SK-N-SH (cell line): ENCODE data around the gene AP1B1. TPM values are rescaled to one million over a fixed set of nuclear protein-coding genes. Genes with fewer than 3 reads are reported as not detected.
A peak's percentile ranks its signal among the peaks of the same experiment; 100 is the strongest.

ENCODE experiments used
- CTCF ChIA-PET: fragments of 300-600, 350-600 bp; formaldehyde crosslinking; extraction: SDS; loops from one replicate; lab custom pipeline; 2021; lab: Yijun Ruan, JAX
- POLR2A ChIA-PET: fragments of 350-600 bp; sonication (Branson Sonifier 250); formaldehyde crosslinking; extraction: SDS; loops from one replicate; lab custom pipeline; 2020; ENCODE audit warnings: antibody characterized with exemption, inconsistent platforms; lab: Yijun Ruan, JAX
- DNase-seq: peaks from one replicate; pipeline ENCODE4 v3.0.0; 2012
- H2AFZ ChIP-seq: fragments of 200-600 bp; sonication (generic); 2 replicates; pipeline ENCODE4 v1.8.1; 2016; ENCODE audit warnings: antibody characterized with exemption, mild to moderate bottlenecking, low read depth
- H3F3A ChIP-seq: fragments of 200-600 bp; sonication (generic); replicated peaks from 2 replicates; pipeline ENCODE3; 2016; ENCODE audit warnings: antibody characterized with exemption, mild to moderate bottlenecking; ENCODE audit not compliant: insufficient read depth
- H3K27ac ChIP-seq, 2 experiments: fragments of 200-500 bp in 1 of 2; fragments of 200-600 bp in 1 of 2; sonication (Bioruptor generic) in 1 of 2; sonication (generic), shearing (Covaris generic) in 1 of 2; 2 replicates each; pipeline versions ENCODE4 v1.5.1 to v1.6.1; 2014 to 2016; ENCODE audit warnings: low read depth in 2 of 2, inconsistent platforms in 1 of 2, low read length in 1 of 2, mild to moderate bottlenecking in 1 of 2, mixed read lengths in 1 of 2
- H3K27me3 ChIP-seq: fragments of 200-600 bp; sonication (generic), shearing (Covaris generic); 2 replicates; pipeline ENCODE4 v1.6.1; 2016; ENCODE audit warnings: mixed run types; ENCODE audit not compliant: insufficient read depth
- H3K36me3 ChIP-seq, 2 experiments: fragments of 200-500 bp in 1 of 2; fragments of 200-600 bp in 1 of 2; sonication (Bioruptor generic) in 1 of 2; sonication (generic) in 1 of 2; replicated peaks in 1 of 2; 2 replicates each; pipeline versions ENCODE3 to v1.5.1; 2014 to 2016; ENCODE audit warnings: low read length in 1 of 2, mild to moderate bottlenecking in 1 of 2; ENCODE audit not compliant: insufficient read depth in 2 of 2, control insufficient read depth in 1 of 2
- H3K4me1 ChIP-seq, 2 experiments: fragments of 200-500 bp in 1 of 2; fragments of 200-600 bp in 1 of 2; sonication (Bioruptor generic) in 1 of 2; sonication (generic), shearing (Covaris generic) in 1 of 2; 2 replicates each; pipeline versions ENCODE4 v1.5.1 to v1.6.1; 2014 to 2016; ENCODE audit warnings: low read depth in 1 of 2, low read length in 1 of 2, mixed run types in 1 of 2; ENCODE audit not compliant: insufficient read depth in 2 of 2, control insufficient read depth in 1 of 2
- H3K4me2 ChIP-seq: fragments of 200-600 bp; sonication (generic), shearing (Covaris generic); 2 replicates; pipeline ENCODE4 v1.6.1; 2017; ENCODE audit warnings: mixed run types
- H3K4me3 ChIP-seq, 2 experiments: fragments of 200-500 bp in 1 of 2; fragments of 200-600 bp in 1 of 2; sonication (Bioruptor generic) in 1 of 2; sonication (generic), shearing (Covaris generic) in 1 of 2; 2 replicates each; pipeline versions ENCODE4 v1.5.1 to v1.8.1; 2014 to 2016; ENCODE audit warnings: low read depth in 2 of 2, inconsistent platforms in 1 of 2, low read length in 1 of 2, mild to moderate bottlenecking in 1 of 2, mixed read lengths in 1 of 2, moderate library complexity in 1 of 2
- H3K79me2 ChIP-seq: fragments of 200-600 bp; sonication (generic); 2 replicates; pipeline ENCODE4 v1.8.1; 2017; ENCODE audit warnings: mild to moderate bottlenecking; ENCODE audit not compliant: insufficient read depth
- H3K9ac ChIP-seq: fragments of 200-600 bp; sonication (generic); 2 replicates; pipeline ENCODE4 v1.6.1; 2017; ENCODE audit warnings: mixed run types
- H3K9me2 ChIP-seq: fragments of 200-600 bp; sonication (generic); 2 replicates; pipeline ENCODE4 v1.6.1; 2017; ENCODE audit warnings: mixed run types
- H3K9me3 ChIP-seq: fragments of 200-600 bp; sonication (generic); 2 replicates; pipeline ENCODE4 v1.6.1; 2017; ENCODE audit warnings: mixed run types, mild to moderate bottlenecking, moderate library complexity
- H4K20me1 ChIP-seq: fragments of 200-600 bp; sonication (generic); 2 replicates; pipeline ENCODE4 v1.6.1; 2017; ENCODE audit warnings: mild to moderate bottlenecking, mixed run types; ENCODE audit not compliant: insufficient read depth
- ELF1 ChIP-seq: IDR thresholded peaks from 2 replicates; pipeline ENCODE4 v1.4.0; 2012
- EZH2phosphoT487 ChIP-seq: fragments of 200-600 bp; sonication (generic); IDR thresholded peaks from 2 replicates; pipeline ENCODE4 v1.6.1; 2017; ENCODE audit warnings: low read depth, mixed run types, mild to moderate bottlenecking, antibody characterized with exemption, moderate library complexity, borderline replicate concordance
- FOXJ3 ChIP-seq: sonication (generic); formaldehyde crosslinking; IDR thresholded peaks from 2 replicates; pipeline ENCODE4 v1.5.1; 2020; ENCODE audit warnings: mild to moderate bottlenecking, missing genetic modification reagents
- FOXM1 ChIP-seq: IDR thresholded peaks from 2 replicates; pipeline ENCODE4 v1.4.0; 2012; ENCODE audit warnings: low read depth, mild to moderate bottlenecking
- GATA2 ChIP-seq: sonication (generic); formaldehyde crosslinking; IDR thresholded peaks from 2 replicates; pipeline ENCODE4 v1.5.0; 2020; ENCODE audit warnings: mild to moderate bottlenecking, missing genetic modification reagents
- NFIC ChIP-seq: IDR thresholded peaks from 2 replicates; pipeline ENCODE4 v1.4.0; 2012; ENCODE audit warnings: borderline replicate concordance
- NRF1 ChIP-seq: IDR thresholded peaks from 2 replicates; pipeline ENCODE4 v1.6.1; 2012; ENCODE audit warnings: low read depth, mild to moderate bottlenecking, low read length
- REST ChIP-seq: IDR thresholded peaks from 2 replicates; pipeline ENCODE4 v1.6.1; 2012; ENCODE audit warnings: mild to moderate bottlenecking, low read depth, low read length, moderate library complexity
- TAF1 ChIP-seq: IDR thresholded peaks from 2 replicates; pipeline ENCODE4 v1.6.1; 2012; ENCODE audit warnings: low read depth, mild to moderate bottlenecking, low read length, moderate library complexity, borderline replicate concordance
- TCF12 ChIP-seq: IDR thresholded peaks from 2 replicates; pipeline ENCODE4 v1.4.0; 2012
- TEAD4 ChIP-seq: IDR thresholded peaks from 2 replicates; pipeline ENCODE4 v1.4.0; 2012; ENCODE audit warnings: mild to moderate bottlenecking, borderline replicate concordance; ENCODE audit not compliant: insufficient read depth
- WGBS: methylation state at CpG from one replicate; pipeline ENCODE4 v1.1.6; 2017; ENCODE audit warnings: low lambda C conversion rate; 5-methylcytosine and 5-hydroxymethylcytosine counted together
- polyA plus RNA-seq, 3 experiments: library from polyadenylated mRNA; depleted of rRNA; stranded (reverse); fragments of >200 nt; gene quantifications; 2 replicates each; pipeline ENCODE4 v1.2.3, GENCODE V29; 2012
- TF ChIP-seq, protein P1 (sequence below): fragments of 200-600 bp; sonication (generic); IDR thresholded peaks from 2 replicates; pipeline ENCODE4 v1.6.1; 2017; ENCODE audit warnings: antibody characterized with exemption, mild to moderate bottlenecking, moderate library complexity
- TF ChIP-seq, protein P2 (sequence below): fragments of 150-350 bp; IDR thresholded peaks from 2 replicates; pipeline ENCODE4 v1.6.1; 2017; ENCODE audit warnings: antibody characterized with exemption, low read length, low read depth, borderline replicate concordance
- TF ChIP-seq, protein P3 (sequence below): IDR thresholded peaks from 2 replicates; pipeline ENCODE4 v1.4.0; 2012; ENCODE audit warnings: low read depth

Gene AP1B1
- polyA plus RNA-seq, 1 of the 3 experiments (the other 2 are of a cell fraction): 51.9 TPM

GRCh38 chr22:29390270-29390669 lies 1.9 kb upstream of the AP1B1 start:
- H3K9me2 ChIP-seq: no peaks in the 10 kb centered on the region
- no peak overlapping the region for H3K9ac ChIP-seq
- ChIA-PET POLR2A (interaction anchor here (0.6 kb wide), 1 partner anchor 90 kb away, joined by 3 read pairs; no protein-coding TSS in a partner anchor), CTCF (interaction anchor here (1.2 to 1.6 kb wide), 2 partner anchors 135 to 698 kb away, joined by 3 read pairs; no protein-coding TSS in a partner anchor)
- DNase-seq: no peak
- no peak overlapping the region for H3K4me2 ChIP-seq
- no peaks in the 10 kb centered on the region for H3F3A ChIP-seq
- no peak for TF ChIP-seq NFIC
- TF ChIP-seq, protein P1, sequence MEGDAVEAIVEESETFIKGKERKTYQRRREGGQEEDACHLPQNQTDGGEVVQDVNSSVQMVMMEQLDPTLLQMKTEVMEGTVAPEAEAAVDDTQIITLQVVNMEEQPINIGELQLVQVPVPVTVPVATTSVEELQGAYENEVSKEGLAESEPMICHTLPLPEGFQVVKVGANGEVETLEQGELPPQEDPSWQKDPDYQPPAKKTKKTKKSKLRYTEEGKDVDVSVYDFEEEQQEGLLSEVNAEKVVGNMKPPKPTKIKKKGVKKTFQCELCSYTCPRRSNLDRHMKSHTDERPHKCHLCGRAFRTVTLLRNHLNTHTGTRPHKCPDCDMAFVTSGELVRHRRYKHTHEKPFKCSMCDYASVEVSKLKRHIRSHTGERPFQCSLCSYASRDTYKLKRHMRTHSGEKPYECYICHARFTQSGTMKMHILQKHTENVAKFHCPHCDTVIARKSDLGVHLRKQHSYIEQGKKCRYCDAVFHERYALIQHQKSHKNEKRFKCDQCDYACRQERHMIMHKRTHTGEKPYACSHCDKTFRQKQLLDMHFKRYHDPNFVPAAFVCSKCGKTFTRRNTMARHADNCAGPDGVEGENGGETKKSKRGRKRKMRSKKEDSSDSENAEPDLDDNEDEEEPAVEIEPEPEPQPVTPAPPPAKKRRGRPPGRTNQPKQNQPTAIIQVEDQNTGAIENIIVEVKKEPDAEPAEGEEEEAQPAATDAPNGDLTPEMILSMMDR: no peak
- H3K27ac ChIP-seq: no peak overlapping the region
- H3K79me2 ChIP-seq: peaks cover 35% of the 10 kb centered on the region; the same call in 1 of the 2 replicates
- H3K27me3 ChIP-seq: no peaks in the 10 kb centered on the region
- peaks cover 0 to 2% of the 10 kb centered on the region in 2 experiments; a peak in 2 of 4 replicates for H3K4me1 ChIP-seq
- no peaks in the 10 kb centered on the region for H3K9me3 ChIP-seq
- no peak overlapping the region for H3K4me3 ChIP-seq
- H4K20me1 ChIP-seq: no peaks in the 10 kb centered on the region
- H2AFZ ChIP-seq: no peak overlapping the region
- 97% methylated on average over 6 of the region's 6 CpGs for WGBS
- peaks cover 0 to 6% of the 10 kb centered on the region in 2 experiments for H3K36me3 ChIP-seq

GRCh38 chr22:29388759-29389090 lies 355 bp upstream of the AP1B1 start:
- no peak for TF ChIP-seq FOXJ3 (CRISPR knock-in tag)
- no peak for TF ChIP-seq TCF12
- TF ChIP-seq FOXM1: no peak
- TF ChIP-seq TAF1: no peak
- no peak for TF ChIP-seq ELF1
- no peak for TF ChIP-seq NRF1
- no peak for TF ChIP-seq EZH2phosphoT487
- TF ChIP-seq GATA2 (CRISPR knock-in tag): no peak
- TF ChIP-seq, protein P2, sequence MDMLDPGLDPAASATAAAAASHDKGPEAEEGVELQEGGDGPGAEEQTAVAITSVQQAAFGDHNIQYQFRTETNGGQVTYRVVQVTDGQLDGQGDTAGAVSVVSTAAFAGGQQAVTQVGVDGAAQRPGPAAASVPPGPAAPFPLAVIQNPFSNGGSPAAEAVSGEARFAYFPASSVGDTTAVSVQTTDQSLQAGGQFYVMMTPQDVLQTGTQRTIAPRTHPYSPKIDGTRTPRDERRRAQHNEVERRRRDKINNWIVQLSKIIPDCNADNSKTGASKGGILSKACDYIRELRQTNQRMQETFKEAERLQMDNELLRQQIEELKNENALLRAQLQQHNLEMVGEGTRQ: no peak
- TF ChIP-seq REST: no peak
- TF ChIP-seq, protein P3, sequence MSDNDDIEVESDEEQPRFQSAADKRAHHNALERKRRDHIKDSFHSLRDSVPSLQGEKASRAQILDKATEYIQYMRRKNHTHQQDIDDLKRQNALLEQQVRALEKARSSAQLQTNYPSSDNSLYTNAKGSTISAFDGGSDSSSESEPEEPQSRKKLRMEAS: no peak
- no peak for TF ChIP-seq TEAD4
- peak overlapping the region; percentile 97 for H3K4me2 ChIP-seq
- H3K36me3 ChIP-seq: peaks cover 0 to 9% of the 10 kb centered on the region in 2 experiments
- H3K4me1 ChIP-seq: peaks cover 0 to 2% of the 10 kb centered on the region in 2 experiments; a peak in 2 of 4 replicates
- no peaks in the 10 kb centered on the region for H3K9me2 ChIP-seq
- WGBS: 40% methylated on average over 6 of the region's 9 CpGs
- H4K20me1 ChIP-seq: peaks cover 5% of the 10 kb centered on the region; the same call in 1 of the 2 replicates
- peak overlapping the region; percentile 70 to 83 for H3K4me3 ChIP-seq
- CTCF ChIA-PET: interaction anchor here (1.4 to 1.6 kb wide), 2 partner anchors 92 to 136 kb away, joined by 3 to 5 read pairs; no protein-coding TSS in a partner anchor
- no peaks in the 10 kb centered on the region for H3K27me3 ChIP-seq
- POLR2A ChIA-PET: no interaction called here
- H3K27ac ChIP-seq: no peak overlapping the region; a peak in 1 of 4 replicates
- H3K9me3 ChIP-seq: no peaks in the 10 kb centered on the region
- no peak for DNase-seq
- peaks cover 49% of the 10 kb centered on the region for H3K79me2 ChIP-seq
- peak overlapping the region; percentile 97 for H2AFZ ChIP-seq
- H3F3A ChIP-seq: no peaks in the 10 kb centered on the region
- H3K9ac ChIP-seq: peak overlapping the region; percentile 63
